BJ (cell line): ENCODE data around the gene SLC12A5. TPM values are rescaled to one million over a fixed set of nuclear protein-coding genes. Genes with fewer than 3 reads are reported as not detected.

Source experiments
- CTCF ChIA-PET: fragments of 350-600 bp; formaldehyde crosslinking; extraction: SDS; loops from one replicate; lab custom pipeline; 2021; ENCODE audit warnings: antibody characterized with exemption, inconsistent platforms; lab: Yijun Ruan, JAX
- POLR2A ChIA-PET: fragments of 300-600 bp; sonication (Branson Sonifier 250); formaldehyde crosslinking; extraction: SDS; loops from one replicate; lab custom pipeline; 2021; ENCODE audit warnings: antibody characterized with exemption; lab: Charles Lee
- DNase-seq: peaks from one replicate; pipeline ENCODE4 v3.0.0-alpha.2; 2011; ENCODE audit warnings: low read depth
- H3K27me3 ChIP-seq: 2 replicates; pipeline ENCODE4 v1.6.0; 2011; ENCODE audit warnings: low read length; ENCODE audit not compliant: control insufficient read depth, insufficient read depth
- H3K36me3 ChIP-seq: 2 replicates; pipeline ENCODE4 v1.5.1; 2011; ENCODE audit warnings: low read length; ENCODE audit not compliant: control insufficient read depth, insufficient read depth
- H3K4me3 ChIP-seq: 2 replicates; pipeline ENCODE4 v1.5.1; 2011; ENCODE audit warnings: low read depth, mild to moderate bottlenecking, control low read depth, low read length
- CTCF ChIP-seq: IDR thresholded peaks from 2 replicates; pipeline ENCODE4 v1.5.1; 2011; ENCODE audit warnings: low read depth, mild to moderate bottlenecking, control low read depth, inconsistent platforms, low read length, moderate library complexity; ENCODE audit not compliant: insufficient read depth
- polyA plus RNA-seq: library from polyadenylated mRNA; depleted of rRNA; stranded (reverse); fragments of >200 nt; gene quantifications from 2 replicates; pipeline ENCODE4 v1.2.3, GENCODE V29; 2011

Gene SLC12A5
- polyA plus RNA-seq, 1 experiment = 0.61 TPM

- POLR2A ChIA-PET = no interaction called here
- Histone ChIP-seq H3K4me3 (no peak overlapping the region), H3K36me3 (no peaks in the 10 kb centered on the region), H3K27me3 (peaks cover 23% of the 10 kb centered on the region)
- CTCF ChIA-PET = no interaction called here
- no peak for TF ChIP-seq CTCF
- no peak for DNase-seq
These were observed 6.2 kb downstream of the SLC12A5 start for GRCh38 chr20:46035253-46035652.

GRCh38 chr20:46035713-46036112, 6.7 kb downstream of the SLC12A5 start:
- ChIA-PET POLR2A (no interaction called here), CTCF (interaction anchor here (1.4 kb wide), 1 partner anchor 8 kb away, joined by 5 read pairs; no protein-coding TSS in a partner anchor)
- no peak for TF ChIP-seq CTCF
- no peak for DNase-seq
- peaks cover 20% of the 10 kb centered on the region for H3K27me3 ChIP-seq
- H3K4me3 ChIP-seq = no peak overlapping the region
- H3K36me3 ChIP-seq = no peaks in the 10 kb centered on the region

- H3K4me3 ChIP-seq = no peak overlapping the region
- POLR2A ChIA-PET = no interaction called here
These were observed 7.4 kb downstream of the SLC12A5 start for GRCh38 chr20:46036370-46036769.

GRCh38 chr20:46037036-46037435, 8.0 kb downstream of the SLC12A5 start:
- H3K36me3 ChIP-seq = no peaks in the 10 kb centered on the region
- H3K4me3 ChIP-seq = no peak overlapping the region
- DNase-seq = no peak
- peaks cover 10% of the 10 kb centered on the region for H3K27me3 ChIP-seq
- no peak for TF ChIP-seq CTCF
- ChIA-PET CTCF (interaction anchor here (1.4 kb wide), 1 partner anchor 10 kb away, joined by 5 read pairs; no protein-coding TSS in a partner anchor), POLR2A (no interaction called here)

More at GRCh38 chr20:46036370-46036769, 7.4 kb downstream of the SLC12A5 start:
- Histone ChIP-seq H3K27me3 (peaks cover 14% of the 10 kb centered on the region), H3K36me3 (no peaks in the 10 kb centered on the region)
- DNase-seq = no peak
- no peak for TF ChIP-seq CTCF
- CTCF ChIA-PET = interaction anchor here (1.4 kb wide), 1 partner anchor 9 kb away, joined by 5 read pairs; no protein-coding TSS in a partner anchor

- CTCF ChIA-PET = interaction anchor here (1.1 kb wide), 1 partner anchor 9 kb away, joined by 4 read pairs; no protein-coding TSS in a partner anchor
- no peaks in the 10 kb centered on the region; the same call in 1 of the 2 replicates for H3K27me3 ChIP-seq
- no peaks in the 10 kb centered on the region for H3K36me3 ChIP-seq
- no peak for TF ChIP-seq CTCF
- no peak for DNase-seq
- POLR2A ChIA-PET = no interaction called here
- no peak overlapping the region for H3K4me3 ChIP-seq
These were observed 12.0 kb downstream of the SLC12A5 start for GRCh38 chr20:46040902-46041535.
